TTC549 (cell line): ENCODE results near the gene YPEL4.

Experiments
- FAIRE-seq: peaks from 2 replicates; lab custom pipeline; 2012; peaks lifted over from hg19 to GRCh38; lab: Jason Lieb, UNC

Gene YPEL4

GRCh38 chr11:57632116-57632515 lies 17.6 kb downstream of the YPEL4 start:
- FAIRE-seq: no peak

GRCh38 chr11:57630171-57630570 lies 19.5 kb downstream of the YPEL4 start:
- FAIRE-seq: no peak

DNA sequence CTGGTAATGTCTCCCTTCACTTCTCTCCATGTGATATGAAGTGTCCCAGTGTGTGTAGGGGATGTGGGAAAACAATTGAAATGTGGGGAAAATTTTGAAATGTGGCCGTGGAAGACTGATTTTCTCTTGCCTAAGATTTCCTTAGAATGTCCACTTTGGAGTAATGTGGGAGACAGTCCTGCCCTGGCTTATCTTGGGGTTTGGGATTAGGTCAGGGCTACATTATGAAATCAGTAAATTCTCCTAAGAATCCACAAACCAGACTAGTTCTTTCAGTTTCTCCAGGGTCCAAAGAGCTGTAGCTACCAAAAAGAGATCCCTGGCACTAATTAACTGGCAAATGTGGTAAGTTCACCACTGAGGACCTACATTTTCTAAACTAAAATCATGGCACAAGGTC lies 22.8 kb downstream of the YPEL4 start:
- no peak for FAIRE-seq

- FAIRE-seq: no peak
These were observed 24.8 kb downstream of the YPEL4 start for GRCh38 chr11:57624864-57625263.

GRCh38 chr11:57622263-57622662 lies 27.4 kb downstream of the YPEL4 start:
- FAIRE-seq: no peak

- no peak for FAIRE-seq
These were observed 29.2 kb downstream of the YPEL4 start for GRCh38 chr11:57620467-57620866.

- no peak for FAIRE-seq
These were observed 30.4 kb downstream of the YPEL4 start for GRCh38 chr11:57619331-57619730.

DNA sequence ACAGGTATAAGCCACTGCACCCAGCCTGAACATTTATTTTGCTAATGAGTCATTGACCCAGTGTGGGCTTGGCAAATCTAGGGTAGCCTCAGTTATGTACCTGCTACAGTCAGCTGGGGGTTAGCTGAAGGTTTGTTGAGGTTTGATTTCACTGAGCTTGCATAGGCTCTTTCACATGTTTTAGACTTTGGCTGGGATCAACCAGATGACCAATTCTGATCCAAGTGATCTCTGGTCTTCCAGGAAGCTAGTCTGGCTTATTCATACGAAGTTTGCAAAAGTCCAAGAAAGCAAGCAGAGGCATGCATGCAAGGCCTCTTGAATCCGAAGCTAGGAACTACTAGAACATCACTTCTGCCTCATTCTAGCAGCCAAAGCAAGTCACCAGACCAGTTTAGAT lies 31.3 kb downstream of the YPEL4 start:
- no peak for FAIRE-seq

DNA sequence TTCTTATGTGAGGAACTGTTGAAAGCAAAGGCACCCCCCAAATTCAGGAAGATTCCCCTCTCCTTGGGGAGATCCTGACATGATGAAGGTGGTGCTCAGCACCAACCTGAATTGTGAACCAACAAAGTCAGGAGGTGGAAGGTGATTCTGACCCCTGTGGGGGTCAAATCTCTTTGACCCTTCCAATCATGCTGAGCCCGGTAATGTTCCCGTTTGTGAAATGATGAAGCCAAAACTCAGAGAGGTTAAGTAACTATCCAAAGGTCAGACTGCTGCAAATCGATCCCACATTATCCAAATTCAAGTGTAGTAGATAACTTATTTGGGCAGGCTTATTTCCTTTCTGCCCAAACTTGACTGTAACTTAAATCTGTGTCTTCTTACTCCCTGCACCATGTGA lies 33.1 kb downstream of the YPEL4 start:
- no peak for FAIRE-seq

GRCh38 chr11:57615308-57615707 lies 34.4 kb downstream of the YPEL4 start:
- no peak for FAIRE-seq

- no peak for FAIRE-seq
These were observed 35.4 kb downstream of the YPEL4 start for GRCh38 chr11:57614234-57614772.

GRCh38 chr11:57610170-57610569 lies 39.5 kb downstream of the YPEL4 start:
- FAIRE-seq: no peak

- no peak for FAIRE-seq
These were observed 44.7 kb downstream of the YPEL4 start for GRCh38 chr11:57605028-57605420.

- FAIRE-seq: no peak
These were observed 45.2 kb downstream of the YPEL4 start for GRCh38 chr11:57604296-57605027.

DNA sequence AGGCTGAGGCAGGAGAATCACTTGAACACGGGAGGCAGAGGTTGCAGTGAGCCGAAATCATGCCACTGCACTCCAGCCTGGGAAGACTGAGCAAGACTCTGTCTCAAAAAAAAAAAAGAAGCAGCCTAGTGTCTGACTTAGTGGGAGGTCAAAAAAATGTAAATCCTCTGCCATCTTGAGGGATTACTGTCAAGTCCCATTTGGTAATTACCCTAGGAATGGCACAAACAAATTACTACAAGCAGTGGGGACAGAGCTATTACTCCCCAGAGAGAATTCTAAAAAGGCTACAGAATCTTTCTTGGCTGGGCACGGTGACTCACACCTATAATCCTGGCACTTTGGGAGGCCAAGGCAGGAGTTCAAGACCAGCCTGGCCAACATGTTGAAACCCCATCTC lies 48.4 kb downstream of the YPEL4 start:
- no peak for FAIRE-seq

GRCh38 chr11:57599381-57599780 lies 50.3 kb downstream of the YPEL4 start:
- FAIRE-seq: no peak

- no peak for FAIRE-seq
These were observed 50.9 kb downstream of the YPEL4 start for GRCh38 chr11:57598831-57599155.

GRCh38 chr11:57597916-57598830 lies 51.5 kb downstream of the YPEL4 start:
- FAIRE-seq: no peak

- FAIRE-seq: no peak
These were observed 52.2 kb downstream of the YPEL4 start, which contains the start of gene SERPING1 for GRCh38 chr11:57597461-57597915. Gene SERPING1 (plus strand): TSS chr11:57597685. CDS start chr11:57598271, 586 bp downstream.

DNA sequence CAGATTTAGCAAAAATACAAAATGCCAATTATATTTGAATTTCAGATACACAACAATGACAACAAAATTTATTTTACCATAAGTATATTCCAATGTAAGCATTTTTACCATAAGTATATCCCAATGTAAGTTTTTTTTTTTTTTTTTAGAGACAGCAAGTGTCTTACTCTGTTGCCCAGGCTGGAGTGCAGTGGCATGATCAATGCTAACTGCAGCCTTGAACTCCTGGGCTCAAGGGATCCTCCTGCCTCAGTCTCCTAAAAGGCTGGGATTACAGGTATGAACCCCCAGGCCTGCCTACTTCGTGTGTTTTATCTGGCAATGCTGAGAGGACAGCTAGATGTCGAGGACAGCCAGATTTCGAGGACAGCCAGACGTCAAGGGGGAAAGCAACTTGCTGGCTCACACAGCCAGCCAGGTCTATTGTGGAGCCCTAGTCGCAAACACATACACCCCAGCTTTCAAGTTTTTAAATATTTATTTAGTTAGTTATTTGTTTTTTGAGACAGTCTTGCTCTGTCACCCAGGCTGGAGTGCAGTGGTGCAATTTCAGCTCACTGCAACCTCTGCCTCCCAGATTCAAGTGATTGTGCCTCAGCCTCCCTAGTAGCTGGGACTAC lies 53.3 kb downstream of the YPEL4 start:
- no peak for FAIRE-seq
